Umbilical cord (tissue), 2 donors: ENCODE measurements around the gene UBE2N. TPM values are rescaled to one million over a fixed set of nuclear protein-coding genes. Genes with fewer than 3 reads are reported as not detected.

Experiments
- DNase-seq: peaks from one replicate; pipeline ENCODE4 v3.0.0-alpha.2; 2015; ENCODE audit warnings: low spot score
- total RNA-seq: library from RNA; depleted of rRNA; stranded (reverse); fragments of >200 nt; gene quantifications from one replicate; pipeline ENCODE4 v1.2.3, GENCODE V29; 2014; ENCODE audit warnings: low replicate concordance; ENCODE audit not compliant: insufficient read depth

Gene UBE2N, protein sequence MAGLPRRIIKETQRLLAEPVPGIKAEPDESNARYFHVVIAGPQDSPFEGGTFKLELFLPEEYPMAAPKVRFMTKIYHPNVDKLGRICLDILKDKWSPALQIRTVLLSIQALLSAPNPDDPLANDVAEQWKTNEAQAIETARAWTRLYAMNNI
- total RNA-seq: 68.1 TPM

DNA sequence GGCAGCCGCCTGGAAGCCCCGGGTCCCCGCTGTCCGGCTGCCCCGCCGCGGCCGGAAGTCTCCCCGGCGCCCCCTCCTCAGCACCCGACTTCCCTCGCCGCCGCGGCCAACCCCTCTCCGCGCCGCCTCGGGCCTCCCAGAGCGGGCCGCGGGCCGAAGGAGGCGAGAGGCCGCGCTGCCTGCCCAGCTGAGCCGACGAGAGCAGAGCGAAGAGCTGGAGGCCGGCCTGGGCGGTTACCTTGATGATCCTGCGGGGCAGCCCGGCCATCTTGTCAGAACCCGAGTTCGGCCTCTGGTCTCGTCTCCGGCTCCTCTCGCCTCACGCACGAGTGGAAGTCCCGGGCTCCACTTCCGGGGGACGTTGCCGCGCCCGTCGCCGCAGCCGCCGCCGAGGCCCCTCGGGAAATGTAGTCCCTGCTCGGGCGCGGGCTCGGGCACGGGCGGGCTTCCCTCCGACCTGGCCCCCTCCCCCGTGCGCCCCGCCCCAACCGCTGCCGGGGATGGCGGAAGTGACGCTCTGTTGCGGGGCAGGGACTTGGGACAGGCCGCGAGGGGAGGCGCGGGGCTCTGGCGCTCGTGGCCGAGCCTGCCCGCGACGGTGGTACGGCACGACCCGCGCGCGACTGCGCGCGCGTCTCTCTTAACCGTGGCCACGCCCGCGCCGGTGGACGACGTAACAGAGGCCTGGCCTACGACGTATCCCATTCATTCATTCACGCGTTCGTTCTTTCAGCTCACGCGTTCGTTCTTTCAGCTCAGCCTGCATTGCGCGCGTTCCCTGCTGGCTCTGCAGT, at the start of gene UBE2N:
UBE2N (minus strand) TSS at position 331 of the 794 bp plus-strand sequence; CDS start at position 268, 63 bp downstream.
- DNase-seq: peak; percentile 98

DNA sequence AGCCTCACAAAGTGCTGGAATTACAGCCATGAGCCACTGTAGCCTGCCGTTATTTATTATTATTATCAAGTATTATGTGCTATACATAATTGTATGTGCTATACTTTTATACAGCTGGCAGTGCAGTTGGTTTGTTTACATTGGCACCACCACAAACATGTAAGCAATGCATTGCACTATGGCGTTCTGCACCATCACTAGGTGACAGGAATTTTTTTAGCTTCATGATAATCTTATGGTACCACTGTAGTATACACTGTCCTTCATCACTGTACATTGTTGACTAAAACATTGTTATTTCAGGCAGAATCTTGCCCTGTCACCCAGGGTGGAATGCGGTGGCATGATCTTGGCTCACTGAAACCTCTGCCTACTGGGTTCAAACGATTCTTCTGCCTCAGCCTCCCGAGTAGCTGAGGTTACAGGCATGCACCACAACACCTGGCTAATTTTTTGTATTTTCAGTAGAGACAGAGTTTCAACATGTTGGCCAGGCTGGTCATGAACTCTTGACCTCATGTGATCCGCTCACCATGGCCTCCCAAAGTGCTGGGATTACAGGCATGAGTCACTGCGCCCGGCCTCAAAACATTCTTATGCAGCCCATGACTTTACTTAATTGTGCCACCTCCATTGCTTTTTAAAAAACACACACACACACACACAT, 42.7 kb upstream of the UBE2N start:
- DNase-seq: no peak

- DNase-seq: no peak
Measured at GRCh38 chr12:93483151-93483807, 41.5 kb upstream of the UBE2N start.

DNA sequence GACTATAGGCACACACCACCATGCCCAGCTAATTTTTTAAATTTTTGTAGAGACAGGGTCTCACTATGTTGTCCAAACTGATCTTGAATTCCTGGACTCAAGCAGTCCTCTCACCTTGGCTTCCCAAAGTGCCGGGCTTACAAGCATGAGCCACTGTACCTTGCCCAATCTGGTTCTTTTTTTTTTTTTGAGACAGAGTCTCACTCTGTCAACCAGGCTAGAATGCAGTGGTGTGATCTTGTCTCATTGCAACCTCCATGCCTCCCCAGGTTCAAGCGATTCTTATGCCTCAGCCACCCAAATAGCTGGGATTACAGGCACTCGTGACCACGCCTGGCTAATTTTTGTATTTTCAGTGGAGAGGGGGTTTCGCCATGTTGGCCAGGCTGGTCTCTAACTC, 41.0 kb upstream of the UBE2N start:
- DNase-seq: no peak

GRCh38 chr12:93476555-93476954, 34.8 kb upstream of the UBE2N start:
- no peak for DNase-seq

GRCh38 chr12:93469386-93469785, 27.6 kb upstream of the UBE2N start:
- DNase-seq: no peak

GRCh38 chr12:93468008-93468371, 26.2 kb upstream of the UBE2N start:
- DNase-seq: no peak

DNA sequence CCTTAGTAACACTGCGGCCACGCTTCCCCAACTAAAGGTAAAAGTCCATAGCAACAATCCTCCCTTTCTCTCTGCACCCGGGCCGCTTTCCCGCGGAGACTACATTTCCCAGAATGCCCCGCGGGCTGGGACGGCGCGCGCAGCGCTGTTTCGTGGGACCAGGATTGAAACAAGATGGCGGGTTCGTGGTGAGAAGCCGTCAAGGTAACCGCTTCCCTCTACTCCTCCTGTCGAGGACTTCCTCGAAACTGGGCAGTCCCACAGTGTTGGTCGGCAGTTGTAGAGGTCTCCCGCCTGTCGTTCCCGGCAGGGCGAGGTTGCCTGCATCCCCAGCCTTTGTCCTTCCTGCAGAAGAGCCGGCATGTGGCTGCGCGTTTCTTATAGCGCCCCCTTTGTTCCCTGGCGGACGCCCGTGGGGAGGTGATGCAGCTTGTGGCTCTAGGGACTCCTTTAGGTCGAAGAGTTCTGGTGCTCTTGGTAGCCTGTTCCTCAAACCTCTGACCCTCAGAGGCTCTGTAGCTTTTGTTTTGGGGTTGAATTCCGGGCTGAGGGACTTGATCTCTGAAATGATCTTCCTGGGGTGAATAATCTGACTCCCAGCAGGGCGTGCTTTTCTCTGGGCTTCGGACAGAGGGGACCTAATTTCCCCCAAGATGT, 25.7 kb upstream of the UBE2N start, which contains the start of gene MRPL42:
MRPL42 (plus strand) TSS at position 164 of the 657 bp plus-strand sequence. CDS start 1,772 bp downstream, outside the sequence.
- DNase-seq: peak; percentile 93

DNA sequence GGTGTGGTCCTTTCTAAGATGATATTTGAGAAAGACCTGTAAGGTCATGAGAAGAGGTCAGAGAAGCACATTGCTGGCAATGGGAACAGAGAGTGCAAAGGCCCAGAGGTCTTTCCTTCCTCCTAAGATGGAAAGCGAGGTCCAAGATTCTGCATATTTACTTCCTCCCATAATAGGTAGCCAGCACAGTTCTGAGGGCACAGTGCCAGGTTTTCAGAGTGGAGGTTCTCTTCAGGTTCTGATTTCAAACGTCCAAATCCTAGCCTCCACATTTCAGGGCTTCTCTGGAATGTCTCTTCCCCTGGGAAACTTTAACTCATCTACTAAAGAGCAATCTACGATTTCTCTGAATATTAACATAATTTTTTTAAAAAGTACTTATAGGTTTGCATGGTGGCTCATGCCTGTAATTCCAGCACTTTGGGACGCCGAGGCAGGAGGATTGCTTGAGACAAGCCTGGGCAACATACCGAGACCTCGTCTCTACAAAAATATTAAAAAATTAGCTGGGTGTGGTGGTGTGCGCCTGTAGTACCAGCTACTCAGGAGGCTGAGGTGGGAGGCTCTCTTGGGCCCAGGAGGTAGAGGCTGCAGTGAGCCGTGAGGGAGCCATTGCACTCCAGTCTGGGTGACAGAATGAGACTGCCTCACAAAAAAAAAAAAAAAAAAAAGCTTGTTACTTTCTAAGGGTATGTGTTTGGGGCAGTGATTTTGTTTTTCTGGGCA, 25.0 kb upstream of the UBE2N start:
- DNase-seq: no peak

DNA sequence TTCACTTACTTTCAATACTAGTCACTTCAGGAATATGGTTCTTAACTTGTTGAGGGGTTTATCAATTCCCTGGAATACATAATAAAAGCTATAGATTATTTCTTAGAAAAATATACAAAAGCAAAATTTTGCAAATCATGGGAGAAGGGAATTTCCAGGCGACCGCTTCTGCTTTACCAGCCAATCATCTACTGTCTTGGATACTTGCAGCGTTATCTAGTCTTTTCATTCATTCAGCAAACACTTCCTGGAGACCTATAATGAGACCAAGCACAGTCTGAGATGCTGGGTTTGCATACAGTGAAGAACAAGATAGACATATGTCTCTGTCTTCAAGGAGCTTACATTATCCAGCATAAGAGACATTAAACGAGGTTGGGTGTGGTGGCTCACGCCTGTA, 24.1 kb upstream of the UBE2N start:
- DNase-seq: no peak

GRCh38 chr12:93461503-93461902, 19.8 kb upstream of the UBE2N start:
- DNase-seq: no peak

- DNase-seq: no peak
Measured at GRCh38 chr12:93460902-93461301, 19.2 kb upstream of the UBE2N start.

DNA sequence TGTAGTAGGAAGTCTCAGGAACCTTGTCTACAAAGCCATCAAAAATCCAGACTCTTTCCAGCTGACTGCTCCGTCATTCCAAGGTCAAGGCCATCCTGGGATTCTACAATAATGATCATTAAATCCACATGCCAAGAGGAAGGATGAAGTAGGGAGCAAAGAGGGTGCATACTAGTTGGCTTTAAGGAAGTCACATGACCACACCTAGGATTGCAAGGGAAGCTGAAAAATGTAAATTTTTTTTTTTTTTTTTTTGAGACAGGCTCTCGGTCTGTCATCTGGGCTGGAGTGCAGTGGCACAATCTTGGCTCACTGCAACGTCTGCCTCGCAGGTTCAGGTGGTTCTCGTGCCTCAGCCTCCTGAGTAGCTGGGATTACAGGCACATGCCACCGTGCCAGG, 18.3 kb upstream of the UBE2N start:
- DNase-seq: no peak

DNA sequence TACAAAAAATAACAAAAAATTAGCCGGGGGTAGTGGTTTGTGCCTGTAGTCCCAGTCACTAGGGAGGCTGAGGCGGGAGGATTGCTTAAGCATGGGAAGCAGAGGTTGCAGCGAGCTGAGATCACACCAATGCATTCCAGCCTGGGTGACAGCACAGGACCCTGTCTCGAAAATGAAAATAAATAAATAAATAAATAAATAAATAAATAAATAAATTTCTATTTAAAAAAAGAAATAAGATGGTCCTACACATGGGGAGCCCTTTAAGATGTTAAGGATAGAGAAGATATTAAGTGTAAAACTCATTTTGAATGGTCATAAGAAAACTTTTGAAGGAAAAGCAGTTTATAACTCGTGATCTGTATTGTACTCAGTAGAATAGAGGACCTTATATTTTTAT, 17.4 kb upstream of the UBE2N start:
- no peak for DNase-seq

DNA sequence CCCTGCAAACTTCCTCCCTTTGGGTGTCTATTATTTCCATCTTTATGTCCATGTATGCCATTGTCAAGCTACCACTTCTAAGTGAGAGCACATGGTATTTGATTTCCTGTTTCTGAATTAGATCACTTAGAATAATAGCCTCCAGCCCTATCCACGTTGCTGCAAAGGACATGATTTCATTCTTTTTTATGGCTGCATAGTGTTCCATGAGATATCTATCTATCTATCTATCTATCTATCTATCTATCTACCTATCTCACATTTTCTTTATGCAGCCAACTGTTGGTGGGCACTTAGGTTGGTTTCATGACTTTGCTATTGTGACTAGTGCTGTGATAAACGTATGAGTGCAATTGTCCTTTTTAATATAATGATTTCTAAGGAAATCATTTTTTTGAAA, 14.3 kb upstream of the UBE2N start:
- DNase-seq: no peak

DNA sequence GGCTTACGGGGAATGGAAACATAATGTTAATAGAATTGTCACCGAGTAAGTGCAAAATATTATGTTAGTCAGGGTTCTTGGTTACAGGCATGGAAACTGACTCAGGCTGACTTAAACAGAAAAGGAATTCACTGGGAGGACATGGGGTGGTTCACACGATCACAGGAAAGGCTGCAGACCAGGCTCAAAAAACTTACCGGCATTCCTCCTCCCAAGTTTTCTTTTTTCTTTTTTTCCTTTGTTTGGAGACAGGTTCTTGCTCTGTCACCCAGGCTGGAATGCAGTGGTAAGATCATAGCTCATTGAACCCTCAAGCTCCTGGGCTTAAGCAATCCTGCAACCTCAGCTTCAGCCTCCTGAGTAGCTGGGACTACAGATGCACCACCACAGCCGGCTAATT, 11.9 kb upstream of the UBE2N start:
- no peak for DNase-seq

DNA sequence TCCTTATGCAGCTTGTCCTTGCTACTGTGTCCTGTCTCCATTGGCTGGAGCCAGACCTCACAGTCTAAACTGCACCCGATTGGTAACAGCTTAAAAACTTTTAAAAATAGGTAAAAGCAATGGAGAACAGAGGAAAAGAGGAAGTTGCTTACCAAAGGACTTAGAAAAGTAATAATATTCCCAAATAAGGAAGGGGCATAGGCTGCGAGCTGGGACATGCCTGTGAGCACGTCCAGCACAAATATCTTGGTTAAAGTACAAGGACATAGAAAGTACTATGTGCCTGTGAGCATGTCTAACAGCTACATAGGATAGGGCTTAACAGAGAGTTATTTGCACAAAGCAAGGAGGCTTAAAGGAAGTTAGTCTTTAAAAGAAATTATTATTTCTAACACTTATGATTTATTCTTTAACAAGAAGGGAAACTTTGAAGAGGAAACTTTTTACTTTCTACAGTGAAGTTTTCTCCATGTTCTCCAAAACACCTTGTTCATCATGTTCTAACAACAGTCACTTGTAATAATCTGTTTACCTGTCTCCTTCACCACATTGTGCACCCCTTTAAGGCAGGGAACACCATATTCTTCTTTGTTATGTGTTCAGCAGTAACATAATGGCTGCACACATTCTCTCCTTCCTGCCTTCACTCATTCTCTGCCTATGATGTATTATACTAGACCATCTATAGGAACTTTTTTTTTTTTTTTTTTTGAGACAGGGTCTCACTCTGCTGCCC, 9.8 kb upstream of the UBE2N start:
- no peak for DNase-seq

DNA sequence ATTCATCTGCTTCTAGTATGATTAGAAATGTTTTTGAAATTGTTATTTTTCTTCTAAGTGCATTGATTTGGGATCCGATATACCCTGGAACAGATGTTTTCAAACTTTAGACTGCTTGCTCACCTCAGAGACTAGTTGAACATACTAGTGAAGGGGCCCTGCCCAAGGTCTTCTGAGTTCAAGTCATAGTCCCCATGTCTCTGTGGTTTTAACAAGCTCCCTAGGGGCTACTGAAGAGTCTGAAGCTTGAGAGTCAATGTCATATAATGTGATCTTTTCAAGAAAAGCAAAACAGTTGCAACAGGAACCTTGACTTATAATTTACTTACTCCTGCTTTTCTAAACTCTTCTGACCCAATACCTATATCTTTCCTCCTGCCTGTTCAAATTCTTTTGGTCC, 7.5 kb upstream of the UBE2N start:
- no peak for DNase-seq

DNA sequence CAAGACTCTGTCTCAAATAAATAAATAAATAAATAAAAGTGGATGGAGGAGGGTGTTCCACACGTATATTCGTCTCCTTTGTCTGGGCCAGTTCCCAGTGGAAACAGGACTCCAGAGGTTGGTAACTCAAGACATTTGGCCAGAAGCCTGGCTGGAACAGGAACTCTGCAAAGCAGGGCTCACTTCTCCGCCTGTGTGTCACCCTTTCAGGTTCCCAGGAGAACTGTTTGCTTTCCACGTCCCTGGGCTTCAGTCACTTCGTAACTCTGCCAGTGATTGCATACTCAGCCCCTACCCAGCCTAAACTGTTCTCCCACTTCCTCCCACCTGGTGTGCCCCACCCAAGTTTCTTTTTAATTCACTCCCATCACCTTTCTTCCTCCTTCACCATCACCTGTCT, 7.0 kb upstream of the UBE2N start:
- no peak for DNase-seq

- no peak for DNase-seq
Measured at GRCh38 chr12:93447555-93448290, 6.0 kb upstream of the UBE2N start.
